H1 (cell line): Measurements from ENCODE around the gene OR8B8. TPM values are rescaled to one million over a fixed set of nuclear protein-coding genes. Genes with fewer than 3 reads are reported as not detected.

ENCODE experiments used
- CHD1 ChIP-seq: IDR thresholded peaks from 2 replicates; pipeline ENCODE4 v1.6.1; 2012; ENCODE audit warnings: low read depth, low read length, improper control_type of control experiment
- polyA plus RNA-seq, 7 experiments: library from polyadenylated mRNA; depleted of rRNA in 3 of 7; stranded (reverse) in 5 of 7; unstranded in 2 of 7; fragments of >200 nt in 5 of 7; fragments of 200-250 nt in 2 of 7; gene quantifications; 1 replicate in 5 of 7; 2 replicates in 1 of 7; 4 replicates in 1 of 7; pipeline versions ENCODE4 v1.2.1 to v1.2.3, GENCODE V29; 2011 to 2013; ENCODE audit warnings: missing spikeins in 2 of 7, mixed read lengths in 2 of 7
- total RNA-seq: library from RNA; stranded (reverse); fragmentation: NEBNext Ultra II Directional; extraction: Animal tissue kit (Norgen Biotek cat#: 25700); gene quantifications from 2 replicates; pipeline ENCODE4 v1.2.1, GENCODE V29; 2021
- TF ChIP-seq, protein P1 (sequence below): fragments of 300-600 bp; sonication (generic); IDR thresholded peaks from 2 replicates; pipeline ENCODE4 v1.7.1; 2012; ENCODE audit warnings: low read length, moderate library complexity, mild to moderate bottlenecking, inconsistent platforms; ENCODE audit not compliant: insufficient replicate concordance
- TF ChIP-seq, protein P2 (sequence below): IDR thresholded peaks from 2 replicates; pipeline ENCODE4 v1.6.1; 2011; ENCODE audit warnings: low read depth, mild to moderate bottlenecking, low read length; ENCODE audit not compliant: insufficient read depth

Gene OR8B8
- total and polyA plus RNA-seq, 2 of the 8 experiments (the other 6 are each of a cell fraction or from before 2014, with no cell fraction given) = not detected

DNA sequence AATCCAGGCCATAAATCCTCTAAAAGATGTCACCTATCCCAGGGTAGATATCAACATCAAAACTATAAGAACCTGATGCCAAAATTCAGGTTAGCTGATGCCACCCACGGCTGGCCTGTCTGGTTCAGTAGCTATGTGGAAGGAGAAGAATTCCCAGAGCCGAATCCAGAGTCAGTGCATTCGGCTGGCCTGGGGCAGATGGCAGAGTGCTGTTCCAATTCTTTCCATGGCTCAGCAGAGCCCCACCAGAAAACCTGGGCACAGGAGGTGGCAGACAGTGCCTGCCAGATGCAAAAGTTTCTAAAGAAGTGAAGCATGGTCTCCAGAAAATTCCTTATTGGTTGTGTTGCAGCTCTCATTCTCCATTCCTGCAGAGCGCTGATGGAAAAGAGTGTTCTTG is 19.9 kb upstream of the OR8B8 start (continued):
- TF ChIP-seq, protein P1, sequence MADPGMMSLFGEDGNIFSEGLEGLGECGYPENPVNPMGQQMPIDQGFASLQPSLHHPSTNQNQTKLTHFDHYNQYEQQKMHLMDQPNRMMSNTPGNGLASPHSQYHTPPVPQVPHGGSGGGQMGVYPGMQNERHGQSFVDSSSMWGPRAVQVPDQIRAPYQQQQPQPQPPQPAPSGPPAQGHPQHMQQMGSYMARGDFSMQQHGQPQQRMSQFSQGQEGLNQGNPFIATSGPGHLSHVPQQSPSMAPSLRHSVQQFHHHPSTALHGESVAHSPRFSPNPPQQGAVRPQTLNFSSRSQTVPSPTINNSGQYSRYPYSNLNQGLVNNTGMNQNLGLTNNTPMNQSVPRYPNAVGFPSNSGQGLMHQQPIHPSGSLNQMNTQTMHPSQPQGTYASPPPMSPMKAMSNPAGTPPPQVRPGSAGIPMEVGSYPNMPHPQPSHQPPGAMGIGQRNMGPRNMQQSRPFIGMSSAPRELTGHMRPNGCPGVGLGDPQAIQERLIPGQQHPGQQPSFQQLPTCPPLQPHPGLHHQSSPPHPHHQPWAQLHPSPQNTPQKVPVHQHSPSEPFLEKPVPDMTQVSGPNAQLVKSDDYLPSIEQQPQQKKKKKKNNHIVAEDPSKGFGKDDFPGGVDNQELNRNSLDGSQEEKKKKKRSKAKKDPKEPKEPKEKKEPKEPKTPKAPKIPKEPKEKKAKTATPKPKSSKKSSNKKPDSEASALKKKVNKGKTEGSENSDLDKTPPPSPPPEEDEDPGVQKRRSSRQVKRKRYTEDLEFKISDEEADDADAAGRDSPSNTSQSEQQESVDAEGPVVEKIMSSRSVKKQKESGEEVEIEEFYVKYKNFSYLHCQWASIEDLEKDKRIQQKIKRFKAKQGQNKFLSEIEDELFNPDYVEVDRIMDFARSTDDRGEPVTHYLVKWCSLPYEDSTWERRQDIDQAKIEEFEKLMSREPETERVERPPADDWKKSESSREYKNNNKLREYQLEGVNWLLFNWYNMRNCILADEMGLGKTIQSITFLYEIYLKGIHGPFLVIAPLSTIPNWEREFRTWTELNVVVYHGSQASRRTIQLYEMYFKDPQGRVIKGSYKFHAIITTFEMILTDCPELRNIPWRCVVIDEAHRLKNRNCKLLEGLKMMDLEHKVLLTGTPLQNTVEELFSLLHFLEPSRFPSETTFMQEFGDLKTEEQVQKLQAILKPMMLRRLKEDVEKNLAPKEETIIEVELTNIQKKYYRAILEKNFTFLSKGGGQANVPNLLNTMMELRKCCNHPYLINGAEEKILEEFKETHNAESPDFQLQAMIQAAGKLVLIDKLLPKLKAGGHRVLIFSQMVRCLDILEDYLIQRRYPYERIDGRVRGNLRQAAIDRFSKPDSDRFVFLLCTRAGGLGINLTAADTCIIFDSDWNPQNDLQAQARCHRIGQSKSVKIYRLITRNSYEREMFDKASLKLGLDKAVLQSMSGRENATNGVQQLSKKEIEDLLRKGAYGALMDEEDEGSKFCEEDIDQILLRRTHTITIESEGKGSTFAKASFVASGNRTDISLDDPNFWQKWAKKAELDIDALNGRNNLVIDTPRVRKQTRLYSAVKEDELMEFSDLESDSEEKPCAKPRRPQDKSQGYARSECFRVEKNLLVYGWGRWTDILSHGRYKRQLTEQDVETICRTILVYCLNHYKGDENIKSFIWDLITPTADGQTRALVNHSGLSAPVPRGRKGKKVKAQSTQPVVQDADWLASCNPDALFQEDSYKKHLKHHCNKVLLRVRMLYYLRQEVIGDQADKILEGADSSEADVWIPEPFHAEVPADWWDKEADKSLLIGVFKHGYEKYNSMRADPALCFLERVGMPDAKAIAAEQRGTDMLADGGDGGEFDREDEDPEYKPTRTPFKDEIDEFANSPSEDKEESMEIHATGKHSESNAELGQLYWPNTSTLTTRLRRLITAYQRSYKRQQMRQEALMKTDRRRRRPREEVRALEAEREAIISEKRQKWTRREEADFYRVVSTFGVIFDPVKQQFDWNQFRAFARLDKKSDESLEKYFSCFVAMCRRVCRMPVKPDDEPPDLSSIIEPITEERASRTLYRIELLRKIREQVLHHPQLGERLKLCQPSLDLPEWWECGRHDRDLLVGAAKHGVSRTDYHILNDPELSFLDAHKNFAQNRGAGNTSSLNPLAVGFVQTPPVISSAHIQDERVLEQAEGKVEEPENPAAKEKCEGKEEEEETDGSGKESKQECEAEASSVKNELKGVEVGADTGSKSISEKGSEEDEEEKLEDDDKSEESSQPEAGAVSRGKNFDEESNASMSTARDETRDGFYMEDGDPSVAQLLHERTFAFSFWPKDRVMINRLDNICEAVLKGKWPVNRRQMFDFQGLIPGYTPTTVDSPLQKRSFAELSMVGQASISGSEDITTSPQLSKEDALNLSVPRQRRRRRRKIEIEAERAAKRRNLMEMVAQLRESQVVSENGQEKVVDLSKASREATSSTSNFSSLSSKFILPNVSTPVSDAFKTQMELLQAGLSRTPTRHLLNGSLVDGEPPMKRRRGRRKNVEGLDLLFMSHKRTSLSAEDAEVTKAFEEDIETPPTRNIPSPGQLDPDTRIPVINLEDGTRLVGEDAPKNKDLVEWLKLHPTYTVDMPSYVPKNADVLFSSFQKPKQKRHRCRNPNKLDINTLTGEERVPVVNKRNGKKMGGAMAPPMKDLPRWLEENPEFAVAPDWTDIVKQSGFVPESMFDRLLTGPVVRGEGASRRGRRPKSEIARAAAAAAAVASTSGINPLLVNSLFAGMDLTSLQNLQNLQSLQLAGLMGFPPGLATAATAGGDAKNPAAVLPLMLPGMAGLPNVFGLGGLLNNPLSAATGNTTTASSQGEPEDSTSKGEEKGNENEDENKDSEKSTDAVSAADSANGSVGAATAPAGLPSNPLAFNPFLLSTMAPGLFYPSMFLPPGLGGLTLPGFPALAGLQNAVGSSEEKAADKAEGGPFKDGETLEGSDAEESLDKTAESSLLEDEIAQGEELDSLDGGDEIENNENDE = no peak
- TF ChIP-seq, protein P2, sequence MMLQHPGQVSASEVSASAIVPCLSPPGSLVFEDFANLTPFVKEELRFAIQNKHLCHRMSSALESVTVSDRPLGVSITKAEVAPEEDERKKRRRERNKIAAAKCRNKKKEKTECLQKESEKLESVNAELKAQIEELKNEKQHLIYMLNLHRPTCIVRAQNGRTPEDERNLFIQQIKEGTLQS = no peak
- TF ChIP-seq CHD1 = no peak
